HCT116 (cell line): Measurements from ENCODE around the gene SLC25A29. TPM values are rescaled to one million over a fixed set of nuclear protein-coding genes. Genes with fewer than 3 reads are reported as not detected.
"Not testable (repeated sequence)": the region's sequence is repeated elsewhere in the genome, so short reads cannot be mapped to it uniquely, and the experiment has no call there.

ENCODE experiments used
- ATAC-seq: fragments of 200-7000 bp; cut with Tn5 transposase; 2 replicates; pipeline ENCODE4 v1.9.1; 2020; ENCODE audit warnings: mild to moderate bottlenecking, moderate library complexity
- BruUV-seq: library from RNA; stranded (reverse); fragments of 400-500 nt; replicated peaks from 2 replicates; lab custom pipeline; 2021; lab: Mats Ljungman, UMichigan
- CTCF ChIA-PET: fragments of 300-600 bp; sonication (Branson Sonifier 250); formaldehyde crosslinking; loops from one replicate; lab custom pipeline; 2021; ENCODE audit warnings: antibody characterized with exemption; lab: Charles Lee
- POLR2A ChIA-PET: fragments of 300-600, 350-600 bp; sonication (Branson Sonifier 250); formaldehyde crosslinking; loops from one replicate; lab custom pipeline; 2021; ENCODE audit warnings: antibody characterized with exemption; lab: Charles Lee
- RAD21 ChIA-PET, 2 experiments: fragments of 300-600 bp; sonication (Branson Sonifier 250); formaldehyde crosslinking; loops; one replicate each; lab custom pipeline; 2023; ENCODE audit warnings: low total read pairs in 2 of 2; ENCODE audit not compliant: uncharacterized antibody in 2 of 2, unreplicated experiment in 2 of 2, low non-redundant PET in 1 of 2; lab: Charles Lee
- DNase-seq: peaks from one replicate; pipeline ENCODE4 v3.0.0-alpha.2; 2010; ENCODE audit warnings: low read depth, low spot score
- H2AFZ ChIP-seq: fragments of 200-600 bp; shearing (Covaris generic), sonication (generic); 2 replicates; pipeline ENCODE4 v1.6.1; 2017; ENCODE audit warnings: low read depth, mixed run types, mixed read lengths, antibody characterized with exemption, low read length; ENCODE audit not compliant: poor library complexity, severe bottlenecking
- H3K27ac ChIP-seq: 2 replicates; pipeline ENCODE4 v1.5.1; 2012; ENCODE audit warnings: low read depth, low read length
- H3K27me3 ChIP-seq: fragments of 200-600 bp; sonication (generic); 2 replicates; pipeline ENCODE4 v1.6.1; 2016; ENCODE audit warnings: mixed run types, low read length, mixed read lengths; ENCODE audit not compliant: insufficient read depth
- H3K36me3 ChIP-seq, 2 experiments: fragments of 200-500 bp in 1 of 2; fragments of 200-600 bp in 1 of 2; sonication (Bioruptor generic) in 1 of 2; sonication (generic) in 1 of 2; 2 replicates each; pipeline versions ENCODE4 v1.5.1 to v1.6.1; 2014 to 2016; ENCODE audit warnings: low read length in 2 of 2, inconsistent platforms in 1 of 2, mixed read lengths in 1 of 2, mixed run types in 1 of 2; ENCODE audit not compliant: insufficient read depth in 2 of 2, control insufficient read depth in 1 of 2
- H3K4me1 ChIP-seq, 2 experiments: fragments of 200-600 bp in 1 of 2; sonication (generic) in 1 of 2; 2 replicates each; pipeline versions ENCODE4 v1.5.1 to v1.6.1; 2012 to 2017; ENCODE audit warnings: low read length in 2 of 2, inconsistent platforms in 1 of 2, mild to moderate bottlenecking in 1 of 2, mixed read lengths in 1 of 2, mixed run types in 1 of 2, moderate library complexity in 1 of 2; ENCODE audit not compliant: insufficient read depth in 2 of 2, control insufficient read depth in 1 of 2
- H3K4me2 ChIP-seq: fragments of 200-600 bp; sonication (generic); 2 replicates; pipeline ENCODE4 v1.6.1; 2017; ENCODE audit warnings: mixed run types, low read length, mixed read lengths
- H3K4me3 ChIP-seq, 2 experiments: fragments of 200-600 bp in 1 of 2; sonication (generic) in 1 of 2; replicated peaks in 1 of 2; 2 replicates each; pipeline ENCODE4 v1.5.1; 2011 to 2016; ENCODE audit warnings: low read length in 2 of 2, control low read depth in 1 of 2, low read depth in 1 of 2, mild to moderate bottlenecking in 1 of 2, mixed read lengths in 1 of 2, mixed run types in 1 of 2
- H3K79me2 ChIP-seq: fragments of 200-600 bp; sonication (generic); 2 replicates; pipeline ENCODE4 v1.6.1; 2017; ENCODE audit warnings: mild to moderate bottlenecking, mixed run types, low read length, moderate library complexity, mixed read lengths; ENCODE audit not compliant: insufficient read depth
- H3K9ac ChIP-seq: fragments of 200-600 bp; sonication (generic); 2 replicates; pipeline ENCODE4 v1.6.1; 2016; ENCODE audit warnings: low read length, mixed read lengths
- H3K9me2 ChIP-seq: fragments of 200-600 bp; sonication (generic), shearing (Covaris generic); 2 replicates; pipeline ENCODE4 v1.6.1; 2017; ENCODE audit warnings: mixed run types, mild to moderate bottlenecking, moderate library complexity; ENCODE audit not compliant: insufficient read depth
- H3K9me3 ChIP-seq, 2 experiments: fragments of 200-500 bp in 1 of 2; fragments of 200-600 bp in 1 of 2; sonication (Bioruptor generic) in 1 of 2; sonication (generic) in 1 of 2; 2 replicates each; pipeline ENCODE4 v1.6.1; 2014 to 2017; ENCODE audit warnings: low read length in 2 of 2, mixed read lengths in 2 of 2, inconsistent platforms in 1 of 2, low read depth in 1 of 2, mild to moderate bottlenecking in 1 of 2, mixed run types in 1 of 2, moderate library complexity in 1 of 2; ENCODE audit not compliant: control insufficient read depth in 1 of 2, insufficient read depth in 1 of 2
- H4K20me1 ChIP-seq: fragments of 200-600 bp; sonication (generic), shearing (Covaris generic); 2 replicates; pipeline ENCODE4 v1.6.1; 2017; ENCODE audit warnings: mixed run types, mild to moderate bottlenecking, moderate library complexity; ENCODE audit not compliant: insufficient read depth
- ATF3 ChIP-seq: IDR thresholded peaks from 2 replicates; pipeline ENCODE4 v1.6.1; 2012
- CBX3 ChIP-seq: IDR thresholded peaks from 2 replicates; pipeline ENCODE4 v1.6.1; 2012; ENCODE audit warnings: low read depth
- CEBPB ChIP-seq: IDR thresholded peaks from 2 replicates; pipeline ENCODE4 v1.6.1; 2012; ENCODE audit warnings: low read depth
- ELF1 ChIP-seq: IDR thresholded peaks from 2 replicates; pipeline ENCODE4 v1.6.1; 2012; ENCODE audit warnings: low read depth, borderline replicate concordance
- POLR2A ChIP-seq: IDR thresholded peaks from 2 replicates; pipeline ENCODE4 v1.7.0; 2011; ENCODE audit warnings: borderline replicate concordance; ENCODE audit not compliant: insufficient read depth, insufficient read length; ENCODE audit errors: extremely low read depth
- POLR2AphosphoS5 ChIP-seq: IDR thresholded peaks from 2 replicates; pipeline ENCODE4 v1.6.1; 2011; ENCODE audit warnings: mild to moderate bottlenecking, low read depth, low read length, moderate library complexity
- RAD21 ChIP-seq: IDR thresholded peaks from 2 replicates; pipeline ENCODE4 v1.6.1; 2012; ENCODE audit warnings: low read depth, mild to moderate bottlenecking
- SIN3A ChIP-seq: IDR thresholded peaks from 2 replicates; pipeline ENCODE4 v1.6.1; 2012; ENCODE audit warnings: low read depth
- SP1 ChIP-seq: IDR thresholded peaks from 2 replicates; pipeline ENCODE4 v1.6.1; 2012; ENCODE audit warnings: low read depth
- TCF7L2 ChIP-seq: IDR thresholded peaks from 2 replicates; pipeline ENCODE4 v1.7.0; 2011; ENCODE audit warnings: borderline replicate concordance, inconsistent platforms; ENCODE audit not compliant: insufficient read depth, insufficient read length; ENCODE audit errors: extremely low read depth
- intact Hi-C: fragments of 100-400 bp; cut with micrococcal nuclease; formaldehyde crosslinking; loops from 2 replicates; pipeline ENCODE4 v1.10.0; 2022
- total RNA-seq: library from RNA; stranded (reverse); gene quantifications from one replicate; pipeline ENCODE4 v1.2.1, GENCODE V29; 2021; ENCODE audit not compliant: unreplicated experiment
- TF ChIP-seq, protein P1 (sequence below): IDR thresholded peaks from 2 replicates; pipeline ENCODE4 v1.6.1; 2011; ENCODE audit warnings: mild to moderate bottlenecking, low read length, moderate library complexity; ENCODE audit not compliant: insufficient replicate concordance; ENCODE audit errors: extremely low read depth

The SLC25A29 gene
- total RNA-seq, 1 experiment from 2014 or later: 38.7 TPM

DNA sequence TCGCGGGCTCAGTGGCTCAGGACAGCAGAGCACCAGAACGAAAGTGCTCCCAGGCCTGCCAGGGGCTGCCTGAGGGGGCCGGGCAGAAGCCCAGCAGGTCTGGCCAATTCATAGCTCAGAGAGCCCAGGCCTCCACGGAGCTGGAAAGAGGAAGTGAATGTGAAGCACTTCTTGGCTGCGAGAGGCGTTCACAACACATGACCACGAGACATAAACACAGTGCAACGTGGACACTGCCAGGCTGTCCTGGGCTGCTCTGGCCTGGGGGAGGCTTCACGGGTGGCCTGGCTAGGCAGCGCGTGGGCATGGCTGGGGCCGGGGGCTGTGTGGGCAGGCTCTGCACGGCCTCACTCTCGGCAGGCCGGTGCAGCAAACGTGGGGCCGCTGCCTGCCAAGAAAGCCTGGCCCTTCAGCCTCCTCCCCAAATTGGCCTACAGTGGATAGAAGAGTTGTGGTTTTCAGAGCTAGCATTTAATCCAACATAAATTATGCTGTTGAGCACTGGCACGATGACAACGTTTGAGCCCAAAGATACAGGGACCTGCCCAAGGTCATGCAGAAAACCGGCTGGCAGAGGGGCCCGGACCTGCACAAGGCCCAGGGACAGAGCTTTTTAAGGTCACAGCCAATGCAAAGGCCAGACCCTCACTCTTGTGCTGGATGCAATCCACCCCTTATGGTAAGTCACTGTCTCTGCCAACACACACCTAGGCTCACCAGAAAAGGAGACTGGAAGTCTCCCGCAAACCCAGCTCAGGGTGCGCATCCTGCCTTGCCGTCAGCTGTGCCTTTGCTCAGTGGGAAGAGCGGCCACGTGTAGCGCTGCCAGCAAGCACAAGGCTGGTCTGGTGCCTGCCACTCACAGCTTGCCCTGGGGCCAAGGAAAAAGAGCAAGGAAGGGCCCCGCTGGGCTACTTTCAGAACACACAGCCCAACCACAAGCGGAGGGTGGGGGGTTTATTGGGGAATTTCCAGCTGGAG, 8.6 kb downstream of the SLC25A29 start:
- intact Hi-C loops: no loop called here
- H3K36me3 ChIP-seq: 0 out of 4 replicates have a peak, but pooled peaks cover 0 to 3% of the 10 kb centered on the region in 2 experiments
- peaks cover 2% of the 10 kb centered on the region in 2 experiments; a peak in 3 of 4 replicates for H3K4me1 ChIP-seq
- DNase-seq (no peak), ATAC-seq (no peak)
- H3K79me2 ChIP-seq: no peaks in the 10 kb centered on the region
- no peak overlapping the region for H3K27ac ChIP-seq
- no peak for TF ChIP-seq POLR2A
- TF ChIP-seq ELF1: no peak
- TF ChIP-seq POLR2AphosphoS5: no peak
- TF ChIP-seq TCF7L2: no peak
- TF ChIP-seq CBX3: no peak
- TF ChIP-seq SP1: no peak
- TF ChIP-seq, protein P1, sequence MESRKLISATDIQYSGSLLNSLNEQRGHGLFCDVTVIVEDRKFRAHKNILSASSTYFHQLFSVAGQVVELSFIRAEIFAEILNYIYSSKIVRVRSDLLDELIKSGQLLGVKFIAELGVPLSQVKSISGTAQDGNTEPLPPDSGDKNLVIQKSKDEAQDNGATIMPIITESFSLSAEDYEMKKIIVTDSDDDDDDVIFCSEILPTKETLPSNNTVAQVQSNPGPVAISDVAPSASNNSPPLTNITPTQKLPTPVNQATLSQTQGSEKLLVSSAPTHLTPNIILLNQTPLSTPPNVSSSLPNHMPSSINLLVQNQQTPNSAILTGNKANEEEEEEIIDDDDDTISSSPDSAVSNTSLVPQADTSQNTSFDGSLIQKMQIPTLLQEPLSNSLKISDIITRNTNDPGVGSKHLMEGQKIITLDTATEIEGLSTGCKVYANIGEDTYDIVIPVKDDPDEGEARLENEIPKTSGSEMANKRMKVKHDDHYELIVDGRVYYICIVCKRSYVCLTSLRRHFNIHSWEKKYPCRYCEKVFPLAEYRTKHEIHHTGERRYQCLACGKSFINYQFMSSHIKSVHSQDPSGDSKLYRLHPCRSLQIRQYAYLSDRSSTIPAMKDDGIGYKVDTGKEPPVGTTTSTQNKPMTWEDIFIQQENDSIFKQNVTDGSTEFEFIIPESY: no peak
- TF ChIP-seq RAD21: no peak
- no peak for TF ChIP-seq SIN3A
- no peak for TF ChIP-seq CEBPB
- TF ChIP-seq ATF3: no peak
- no peak overlapping the region for H3K4me3 ChIP-seq
- no peak overlapping the region for H2AFZ ChIP-seq
- no peak overlapping the region for H3K4me2 ChIP-seq
- POLR2A ChIA-PET: no interaction called here
- H4K20me1 ChIP-seq: no peaks in the 10 kb centered on the region
- BruUV-seq: no TSS peak
- H3K9ac ChIP-seq: no peak overlapping the region
- no peaks in the 10 kb centered on the region for H3K9me3 ChIP-seq
- no peaks in the 10 kb centered on the region for H3K9me2 ChIP-seq
- CTCF ChIA-PET: interaction anchor here (3.8 kb wide), 1 partner anchor 12 kb away, joined by 19 read pairs; no protein-coding TSS in a partner anchor
- no peaks in the 10 kb centered on the region for H3K27me3 ChIP-seq
- RAD21 ChIA-PET: interaction anchor here in 1 of 2 experiments (0.6 kb wide), 1 partner anchor 55 kb away, joined by 4 read pairs; no protein-coding TSS in a partner anchor

GRCh38 chr14:100296729-100297128, 9.5 kb downstream of the SLC25A29 start:
- H3K9me3 ChIP-seq, BruUV-seq, H3K79me2 ChIP-seq, H4K20me1 ChIP-seq, ATAC-seq, H3K4me1 ChIP-seq, H3K27ac ChIP-seq, H3K9me2 ChIP-seq, RAD21 ChIA-PET, H3K36me3 ChIP-seq, H3K4me3 ChIP-seq, DNase-seq, intact Hi-C loops, H3K9ac ChIP-seq, H2AFZ ChIP-seq, H3K4me2 ChIP-seq, H3K27me3 ChIP-seq, POLR2A ChIA-PET: not testable (repeated sequence)
- CTCF ChIA-PET: interaction anchor here (3.8 kb wide), 1 partner anchor 11 kb away, joined by 19 read pairs; no protein-coding TSS in a partner anchor
